ENCODE results near the gene MZT2A.
"Not testable (repeated sequence)": the region's sequence is repeated elsewhere in the genome, so short reads cannot be mapped to it uniquely, and the experiment has no call there.

Gene MZT2A

DNA sequence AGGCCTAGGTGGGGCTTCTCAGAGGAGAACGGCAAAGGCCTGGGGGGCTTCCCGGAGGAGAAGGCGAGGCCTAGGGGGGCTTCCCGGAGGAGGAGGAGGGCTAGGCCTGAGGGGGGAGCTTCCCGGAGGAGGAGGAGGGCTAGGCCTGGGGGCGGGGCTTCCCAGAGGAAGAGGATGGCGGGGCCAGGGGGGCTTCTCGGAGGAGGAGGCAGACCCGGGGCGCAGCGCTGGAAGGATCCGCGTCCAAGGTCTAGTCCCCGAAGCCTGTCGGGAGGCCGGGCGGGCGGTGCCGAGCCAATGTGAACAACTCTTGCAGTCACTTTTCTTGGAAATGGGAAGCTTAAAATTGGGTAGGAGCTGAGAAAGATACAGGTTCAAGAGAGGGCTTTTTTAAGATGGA is 46.3 kb downstream of the MZT2A start:
- DNase-seq = no peak

GRCh38 chr2:131445515-131445797 is 46.7 kb downstream of the MZT2A start:
- DNase-seq = not testable (repeated sequence)

DNA sequence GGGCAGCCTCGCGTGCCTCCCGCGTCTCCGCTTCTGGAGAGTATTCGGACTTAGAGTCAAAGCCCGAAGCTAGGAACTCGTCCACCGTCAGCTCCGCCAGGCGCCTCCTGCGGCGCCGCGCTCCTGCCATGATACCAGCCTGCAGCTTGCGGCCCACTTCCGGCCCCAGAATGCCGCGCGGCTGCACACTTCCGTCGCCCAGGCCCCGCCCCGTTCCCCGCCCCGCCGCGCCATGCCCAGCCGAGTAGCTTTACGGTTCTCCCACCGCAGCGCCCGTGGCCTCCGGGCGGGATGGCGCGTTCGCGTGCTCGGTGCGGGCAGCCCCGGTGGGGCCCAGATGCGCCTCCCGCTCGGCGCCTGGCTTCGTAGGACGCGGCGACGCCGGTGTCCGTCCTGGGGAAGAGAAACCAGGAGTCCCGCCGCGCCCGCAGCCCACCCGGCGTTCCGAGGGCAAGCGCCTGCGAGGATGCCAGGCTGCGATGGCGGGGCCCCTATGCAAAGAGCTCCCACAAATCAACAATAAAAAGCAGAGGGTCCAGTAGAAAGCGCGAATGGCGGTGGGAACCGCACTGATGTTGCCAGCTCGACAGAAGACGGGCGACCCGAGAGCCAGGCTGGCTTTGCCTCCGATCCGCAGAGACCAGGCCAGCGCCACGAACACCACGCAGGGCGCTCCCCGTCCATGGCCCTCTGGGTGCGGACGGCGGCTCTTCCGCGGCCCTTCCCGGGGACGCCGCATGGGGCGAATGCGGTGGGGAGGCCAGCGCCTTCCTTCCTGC is 47.3 kb downstream of the MZT2A start:
- DNase-seq = not testable (repeated sequence)

DNA sequence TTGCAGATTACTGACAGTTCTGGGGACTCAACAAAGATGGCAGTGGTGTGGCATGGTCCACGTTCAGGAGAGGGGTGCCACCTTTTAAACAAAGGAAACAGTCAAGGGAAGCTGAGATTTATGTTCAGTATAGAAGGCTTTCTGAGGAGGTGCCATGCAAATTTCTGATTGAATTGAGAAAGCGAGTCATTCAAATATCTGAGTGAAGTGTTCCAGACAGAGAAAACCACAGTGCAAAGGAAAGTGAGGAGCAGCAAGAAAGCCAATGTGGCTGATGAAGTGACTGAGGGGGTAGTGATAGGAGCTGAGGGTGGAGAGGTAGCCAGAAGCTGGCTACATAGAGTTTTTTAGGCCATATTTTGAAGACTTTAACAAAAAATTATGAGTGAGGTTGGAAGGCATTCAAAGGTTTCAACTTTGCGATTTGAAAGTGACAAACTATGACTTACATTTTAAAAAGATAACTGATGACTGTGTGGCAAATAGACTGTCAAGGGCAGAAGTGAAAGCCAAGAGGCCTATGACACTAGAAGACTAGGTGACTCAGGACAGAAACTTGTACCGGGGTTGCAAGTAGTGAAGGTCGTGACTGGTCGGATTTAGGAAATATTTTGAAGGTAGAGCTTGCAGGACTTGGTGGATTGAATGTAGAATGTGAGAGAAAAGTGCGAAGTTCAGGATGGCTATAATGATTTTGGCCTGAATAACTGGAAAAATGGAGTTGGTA is 51.3 kb downstream of the MZT2A start:
- not testable (repeated sequence) for DNase-seq

All from NCI-H69 (cell line).